Skeletal muscle tissue (tissue), 4 donors: ENCODE measurements around the gene EFL1. TPM values are rescaled to one million over a fixed set of nuclear protein-coding genes. Genes with fewer than 3 reads are reported as not detected.

Experiments
- H3K27ac ChIP-seq: one replicate; pipeline ENCODE4 v1.7.0; 2013; ENCODE audit warnings: mild to moderate bottlenecking, low read depth, low read length, inconsistent platforms
- H3K27me3 ChIP-seq, 3 donors: one replicate each; pipeline ENCODE4 v1.7.0; 2013; ENCODE audit warnings: low read length in 3 of 3; ENCODE audit not compliant: control insufficient read depth in 3 of 3, insufficient read depth in 3 of 3
- H3K36me3 ChIP-seq, 3 donors: one replicate each; pipeline ENCODE4 v1.7.0; 2013; ENCODE audit warnings: low read length in 3 of 3; ENCODE audit not compliant: control insufficient read depth in 3 of 3, insufficient read depth in 3 of 3
- H3K4me1 ChIP-seq, 3 donors: one replicate each; pipeline ENCODE4 v1.7.0; 2013; ENCODE audit warnings: low read length in 3 of 3, mild to moderate bottlenecking in 3 of 3; ENCODE audit not compliant: control insufficient read depth in 3 of 3, insufficient read depth in 3 of 3
- H3K4me3 ChIP-seq, 3 donors: one replicate each; pipeline ENCODE4 v1.7.0; 2013; ENCODE audit warnings: low read length in 3 of 3
- H3K9ac ChIP-seq, 3 donors: one replicate each; pipeline ENCODE4 v1.7.0; 2013; ENCODE audit warnings: low read length in 3 of 3, mild to moderate bottlenecking in 3 of 3, moderate library complexity in 2 of 3, low read depth in 1 of 3
- H3K9me3 ChIP-seq, 3 donors: one replicate each; pipeline ENCODE4 v1.7.0; 2013; ENCODE audit warnings: low read length in 3 of 3; ENCODE audit not compliant: control insufficient read depth in 3 of 3
- total RNA-seq: library from RNA; depleted of rRNA; stranded (reverse); fragments of >200 nt; gene quantifications from one replicate; pipeline ENCODE4 v1.2.3, GENCODE V29; 2014
- donor health status: Osteomylitis.

The EFL1 gene
- total RNA-seq, 1 donor from 2014 or later = 20.9 TPM

DNA sequence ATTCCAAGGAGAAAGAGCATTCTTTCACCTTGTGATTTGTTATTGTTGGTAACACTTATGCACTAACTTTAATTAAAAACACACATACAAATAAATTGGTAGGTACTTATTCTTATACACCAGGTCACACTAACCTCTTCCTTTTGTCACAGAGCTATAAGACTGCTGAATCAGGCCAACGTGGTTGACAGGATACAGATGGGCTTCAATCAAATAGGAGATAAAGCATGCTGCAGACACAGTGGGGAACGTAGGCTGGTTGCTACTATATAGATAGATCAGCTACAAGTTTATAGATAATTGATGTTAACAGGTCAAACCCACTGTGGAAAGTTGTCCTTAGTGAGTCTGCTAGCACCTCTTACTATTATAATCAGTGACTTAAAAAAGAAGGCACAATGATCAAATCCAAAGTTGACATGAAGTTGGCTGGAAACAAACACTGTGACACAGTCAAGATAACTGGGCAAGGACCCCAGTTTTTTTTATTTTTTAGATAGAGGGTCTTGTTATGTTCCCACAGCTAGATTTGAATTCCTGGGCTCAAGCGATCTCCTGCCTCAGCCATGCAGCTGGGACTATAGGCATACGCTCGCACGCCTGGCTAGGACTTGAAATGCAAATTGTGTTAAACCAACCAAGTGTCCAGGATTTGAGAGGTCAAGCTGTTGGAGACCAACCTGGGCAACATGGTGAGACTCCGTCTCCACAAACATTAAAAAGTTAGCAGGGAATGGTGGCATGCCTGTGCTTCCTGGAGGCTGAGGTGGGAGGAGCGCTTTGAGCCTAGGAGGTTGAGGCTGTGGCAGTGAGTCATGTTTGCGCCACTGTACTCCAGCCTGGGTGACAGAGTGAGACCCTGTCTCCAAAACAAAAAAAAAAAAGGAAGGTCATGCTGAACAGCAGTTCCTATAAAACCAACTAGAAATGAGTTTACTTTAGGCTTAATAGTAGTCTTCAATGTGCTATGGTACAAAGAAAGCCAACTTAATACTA is 118.8 kb downstream of the EFL1 start:
- H3K27ac ChIP-seq = no peak overlapping the region
- no peak overlapping the region for H3K9ac ChIP-seq
- H3K4me1 ChIP-seq = peaks cover 3 to 9% (median 5%) of the 10 kb centered on the region in 3 donors
- no peaks in the 10 kb centered on the region for H3K9me3 ChIP-seq
- H3K27me3 ChIP-seq = no peaks in the 10 kb centered on the region
- peaks cover 0 to under 1% (median 0%) of the 10 kb centered on the region in 3 donors for H3K36me3 ChIP-seq
- no peak overlapping the region for H3K4me3 ChIP-seq

DNA sequence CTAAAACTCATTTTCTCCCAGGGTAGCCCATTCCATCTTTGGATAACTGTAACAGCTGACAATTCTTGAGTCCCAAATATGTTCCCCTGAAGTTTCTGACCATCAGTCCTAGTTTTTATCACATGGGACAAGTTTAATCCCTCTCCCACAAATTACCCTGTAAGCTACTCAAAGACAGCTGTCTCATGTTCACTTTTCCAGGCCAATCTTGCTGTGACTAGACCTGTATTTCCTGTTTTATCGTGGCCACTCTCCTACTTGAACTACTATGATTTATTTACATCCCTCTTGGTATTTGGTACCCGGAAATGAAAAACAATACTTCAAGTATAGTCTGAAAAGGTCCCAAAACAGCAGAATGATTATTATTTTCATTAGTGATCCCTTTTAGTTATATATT is 121.6 kb downstream of the EFL1 start:
- Histone ChIP-seq H3K9ac (no peak overlapping the region), H3K4me3 (no peak overlapping the region), H3K27ac (no peak overlapping the region), H3K36me3 (peaks cover 6 to 18% (median 14%) of the 10 kb centered on the region in 3 donors), H3K4me1 (peaks cover 0 to 3% (median 0%) of the 10 kb centered on the region in 3 donors), H3K9me3 (no peaks in the 10 kb centered on the region), H3K27me3 (no peaks in the 10 kb centered on the region)

DNA sequence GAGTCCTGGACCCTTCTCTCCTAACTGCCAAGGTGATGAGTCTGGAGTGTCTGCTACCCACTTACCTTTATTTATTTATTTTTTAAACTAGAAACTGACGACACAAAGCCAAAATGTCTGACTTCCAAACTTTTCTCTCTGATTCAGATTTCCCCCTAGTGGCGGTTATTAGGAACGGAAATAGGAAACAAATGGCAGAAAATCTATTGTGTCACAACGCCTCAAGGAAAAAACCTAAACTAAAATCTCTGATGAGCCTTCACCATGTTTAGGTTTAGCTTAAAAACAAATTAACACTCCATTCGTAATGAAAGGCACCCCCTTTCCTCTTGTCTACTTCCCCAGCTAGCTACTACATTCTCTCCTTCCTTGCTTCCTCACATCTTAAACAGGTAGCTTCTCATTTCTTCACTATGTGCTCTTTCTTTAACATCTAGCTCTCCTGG is 122.7 kb downstream of the EFL1 start:
- Histone ChIP-seq H3K9ac (peak overlapping the region in 1 of 3 donors; percentile 39), H3K36me3 (peaks cover 6 to 18% (median 18%) of the 10 kb centered on the region in 3 donors)

GRCh38 chr15:82138306-82138705 is 124.2 kb downstream of the EFL1 start:
- Histone ChIP-seq H3K36me3 (peaks cover 11 to 25% (median 18%) of the 10 kb centered on the region in 3 donors), H3K9ac (no peak overlapping the region), H3K9me3 (no peaks in the 10 kb centered on the region), H3K4me1 (peaks cover 0 to 3% (median 0%) of the 10 kb centered on the region in 3 donors), H3K4me3 (no peak overlapping the region), H3K27ac (no peak overlapping the region), H3K27me3 (no peaks in the 10 kb centered on the region)

More for the DNA sequence above, 122.7 kb downstream of the EFL1 start:
- H3K9me3 ChIP-seq = no peaks in the 10 kb centered on the region
- H3K27me3 ChIP-seq = no peaks in the 10 kb centered on the region
- peaks cover 0 to 3% (median 0%) of the 10 kb centered on the region in 3 donors for H3K4me1 ChIP-seq
- H3K4me3 ChIP-seq = no peak overlapping the region
- H3K27ac ChIP-seq = no peak overlapping the region

DNA sequence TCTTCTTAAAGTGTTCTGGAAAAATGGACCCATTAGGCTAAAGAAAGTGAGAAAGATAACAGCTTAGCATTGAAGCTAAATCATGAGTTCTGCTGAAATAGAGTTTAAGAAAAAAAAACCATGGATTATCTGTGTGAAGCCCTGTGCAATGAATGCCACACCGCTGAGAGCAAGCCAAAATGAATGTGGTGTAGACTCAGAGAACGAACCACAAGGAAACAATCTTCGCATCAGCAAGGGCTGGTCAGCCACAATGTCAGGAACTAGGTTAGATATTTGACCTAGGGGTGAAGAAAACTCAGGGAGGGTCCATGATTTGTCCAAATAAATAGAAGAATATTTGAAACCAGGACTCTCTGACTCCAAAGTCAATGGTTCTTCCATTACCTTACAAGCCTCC is 125.3 kb downstream of the EFL1 start:
- Histone ChIP-seq H3K27me3 (no peaks in the 10 kb centered on the region), H3K27ac (no peak overlapping the region), H3K9me3 (no peaks in the 10 kb centered on the region), H3K4me3 (no peak overlapping the region), H3K36me3 (peaks cover 11 to 25% (median 18%) of the 10 kb centered on the region in 3 donors), H3K9ac (no peak overlapping the region), H3K4me1 (peaks cover 0 to 3% (median 3%) of the 10 kb centered on the region in 3 donors)

GRCh38 chr15:82136120-82136519 is 126.4 kb downstream of the EFL1 start:
- H3K4me1 ChIP-seq = peaks cover 0 to 3% (median 3%) of the 10 kb centered on the region in 3 donors
- H3K27ac ChIP-seq = no peak overlapping the region
- no peaks in the 10 kb centered on the region for H3K9me3 ChIP-seq
- no peaks in the 10 kb centered on the region for H3K27me3 ChIP-seq
- peaks cover 13 to 25% (median 18%) of the 10 kb centered on the region in 3 donors for H3K36me3 ChIP-seq
- no peak overlapping the region for H3K4me3 ChIP-seq
- no peak overlapping the region for H3K9ac ChIP-seq

DNA sequence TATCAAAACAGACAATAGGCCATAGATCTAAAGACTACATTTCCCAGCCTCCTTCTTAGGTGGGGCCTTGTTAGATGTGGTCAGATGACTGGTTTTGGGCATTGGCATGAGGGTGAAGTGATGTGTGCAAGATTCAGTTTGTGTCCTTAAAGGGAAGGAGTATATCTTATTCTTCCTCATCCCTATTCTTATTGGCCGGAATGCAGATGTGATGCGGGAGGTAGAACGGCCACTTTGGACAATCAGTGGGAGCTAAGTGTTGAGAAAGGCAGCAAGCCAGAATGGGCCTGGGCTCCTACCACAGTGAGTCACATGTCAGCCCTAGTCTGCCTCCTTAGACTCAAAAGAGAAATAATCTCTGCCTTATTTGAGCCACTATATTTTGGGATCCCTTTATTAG is 126.9 kb downstream of the EFL1 start:
- Histone ChIP-seq H3K27me3 (no peaks in the 10 kb centered on the region), H3K4me1 (peaks cover 0 to 3% (median 3%) of the 10 kb centered on the region in 3 donors), H3K27ac (no peak overlapping the region), H3K9me3 (no peaks in the 10 kb centered on the region), H3K4me3 (no peak overlapping the region), H3K9ac (no peak overlapping the region), H3K36me3 (peaks cover 13 to 25% (median 18%) of the 10 kb centered on the region in 3 donors)

DNA sequence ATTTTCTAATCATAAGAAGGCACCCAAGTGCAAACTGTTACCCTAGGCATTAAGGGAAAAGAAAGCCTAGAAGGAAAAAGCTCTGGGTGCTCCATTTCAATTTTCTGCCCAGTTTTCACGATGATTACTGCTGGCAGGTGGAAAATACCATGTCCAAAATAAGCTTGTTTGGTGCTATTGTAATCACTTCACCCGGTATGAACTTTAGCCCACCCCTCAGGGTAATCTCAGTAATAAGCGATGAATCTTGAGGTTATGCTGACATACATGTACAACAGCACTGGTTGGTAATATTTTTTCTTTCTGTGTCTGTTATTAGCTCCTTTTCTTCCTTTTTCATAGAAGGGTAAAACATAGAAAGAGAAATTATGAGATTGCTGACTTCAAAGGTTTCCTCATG is 128.1 kb downstream of the EFL1 start:
- Histone ChIP-seq H3K27me3 (no peaks in the 10 kb centered on the region), H3K36me3 (peaks cover 15 to 31% (median 23%) of the 10 kb centered on the region in 3 donors), H3K4me3 (no peak overlapping the region), H3K9me3 (no peaks in the 10 kb centered on the region), H3K9ac (no peak overlapping the region), H3K27ac (no peak overlapping the region), H3K4me1 (peaks cover 0 to 3% (median 0%) of the 10 kb centered on the region in 3 donors)

DNA sequence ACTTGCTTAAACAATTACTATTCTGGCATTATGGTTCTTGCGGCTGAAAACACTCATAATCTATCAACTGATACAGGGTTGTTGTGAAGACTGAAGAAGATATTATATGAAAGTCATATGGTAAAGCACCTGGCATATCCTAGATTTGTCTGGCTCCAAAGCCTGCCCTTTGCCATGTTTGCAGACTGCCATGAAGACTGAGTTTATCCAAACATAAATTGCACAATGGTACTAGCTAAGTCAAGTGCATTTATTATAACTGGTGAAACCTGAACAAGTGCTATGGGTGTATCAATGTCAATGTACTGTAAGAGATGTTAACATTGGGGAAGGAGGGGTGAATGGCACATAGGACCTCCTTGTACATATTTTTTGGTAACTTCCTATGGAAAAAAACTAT is 129.3 kb downstream of the EFL1 start:
- Histone ChIP-seq H3K9ac (no peak overlapping the region), H3K4me1 (peaks cover 0 to 3% (median 0%) of the 10 kb centered on the region in 3 donors), H3K9me3 (no peaks in the 10 kb centered on the region), H3K27ac (no peak overlapping the region), H3K4me3 (no peak overlapping the region), H3K36me3 (peaks cover 15 to 28% (median 19%) of the 10 kb centered on the region in 3 donors), H3K27me3 (no peaks in the 10 kb centered on the region)

DNA sequence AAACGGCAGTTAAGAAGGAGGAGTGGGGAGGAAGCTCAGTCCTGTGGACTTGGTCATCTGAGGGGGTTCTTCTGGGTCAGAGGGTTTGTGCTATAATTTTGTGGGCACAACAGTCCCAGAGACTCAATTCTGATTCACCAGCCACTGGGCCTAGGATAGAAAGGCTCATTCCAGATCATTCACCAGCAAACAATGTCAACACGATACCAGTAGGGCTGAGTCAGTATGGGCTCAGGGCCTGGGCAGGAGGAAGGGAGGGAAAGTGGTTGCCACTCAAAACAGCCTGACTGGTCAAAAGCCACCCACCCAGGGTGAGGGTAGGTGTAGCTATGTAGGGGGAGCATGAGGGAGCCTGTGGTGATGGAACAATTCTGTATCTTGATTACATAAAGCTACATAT is 129.8 kb downstream of the EFL1 start:
- Histone ChIP-seq H3K4me1 (peaks cover 0 to 3% (median 0%) of the 10 kb centered on the region in 3 donors), H3K9me3 (no peaks in the 10 kb centered on the region), H3K4me3 (no peak overlapping the region), H3K27ac (no peak overlapping the region), H3K9ac (no peak overlapping the region), H3K36me3 (peaks cover 12 to 24% (median 15%) of the 10 kb centered on the region in 3 donors), H3K27me3 (no peaks in the 10 kb centered on the region)
